ENCODE results near the gene AOAH.

Gene AOAH

GRCh38 chr7:36690514-36691187 lies 33.6 kb downstream of the AOAH start:
- 92% methylated on average over 5 of the region's 6 CpGs for WGBS
- Histone ChIP-seq H3K36me3 (ENCODE audit: insufficient read depth, low read length) (no peaks in the 10 kb centered on the region), H3K9ac (ENCODE audit: low read depth, low read length) (no peak overlapping the region), H3K9me3 (ENCODE audit: insufficient read depth, low read depth, low read length) (no peaks in the 10 kb centered on the region), H3K27me3 (ENCODE audit: insufficient read depth, low read length) (no peaks in the 10 kb centered on the region), H3K4me1 (ENCODE audit: insufficient read depth, low read length) (no peaks in the 10 kb centered on the region), H3K27ac (ENCODE audit: low read depth, low read length) (no peak overlapping the region), H3K4me3 (ENCODE audit: low read length) (no peak overlapping the region)

- H3K9ac ChIP-seq (ENCODE audit: low read depth, low read length): no peak overlapping the region
- 92% methylated on average over 4 of the region's 4 CpGs for WGBS
- no peaks in the 10 kb centered on the region for H3K9me3 ChIP-seq (ENCODE audit: insufficient read depth, low read depth, low read length)
- no peak overlapping the region for H3K4me3 ChIP-seq (ENCODE audit: low read length)
- H3K27me3 ChIP-seq (ENCODE audit: insufficient read depth, low read length): no peaks in the 10 kb centered on the region
- no peaks in the 10 kb centered on the region for H3K36me3 ChIP-seq (ENCODE audit: insufficient read depth, low read length)
- no peaks in the 10 kb centered on the region for H3K4me1 ChIP-seq (ENCODE audit: insufficient read depth, low read length)
- H3K27ac ChIP-seq (ENCODE audit: low read depth, low read length): no peak overlapping the region
Observed at GRCh38 chr7:36690041-36690440, 34.3 kb downstream of the AOAH start.

- no peak overlapping the region for H3K27ac ChIP-seq (ENCODE audit: low read depth, low read length)
- H3K36me3 ChIP-seq (ENCODE audit: insufficient read depth, low read length): no peaks in the 10 kb centered on the region
- no peak overlapping the region for H3K4me3 ChIP-seq (ENCODE audit: low read length)
- no peak overlapping the region for H3K9ac ChIP-seq (ENCODE audit: low read depth, low read length)
- WGBS: 93% methylated on average over 5 of the region's 5 CpGs
- H3K27me3 ChIP-seq (ENCODE audit: insufficient read depth, low read length): no peaks in the 10 kb centered on the region
- H3K4me1 ChIP-seq (ENCODE audit: insufficient read depth, low read length): no peaks in the 10 kb centered on the region
- H3K9me3 ChIP-seq (ENCODE audit: insufficient read depth, low read depth, low read length): no peaks in the 10 kb centered on the region
Observed at GRCh38 chr7:36686499-36686898, 37.8 kb downstream of the AOAH start.

GRCh38 chr7:36684954-36685353 lies 39.3 kb downstream of the AOAH start:
- Histone ChIP-seq H3K27ac (ENCODE audit: low read depth, low read length) (no peak overlapping the region), H3K4me3 (ENCODE audit: low read length) (no peak overlapping the region)
- WGBS: 83% methylated on average over 1 of the region's 3 CpGs

GRCh38 chr7:36683695-36684357 lies 40.5 kb downstream of the AOAH start:
- WGBS: 94% methylated on average over 4 of the region's 4 CpGs
- Histone ChIP-seq H3K27me3 (ENCODE audit: insufficient read depth, low read length) (no peaks in the 10 kb centered on the region), H3K4me3 (ENCODE audit: low read length) (no peak overlapping the region), H3K9ac (ENCODE audit: low read depth, low read length) (no peak overlapping the region), H3K36me3 (ENCODE audit: insufficient read depth, low read length) (no peaks in the 10 kb centered on the region), H3K9me3 (ENCODE audit: insufficient read depth, low read depth, low read length) (no peaks in the 10 kb centered on the region), H3K4me1 (ENCODE audit: insufficient read depth, low read length) (no peaks in the 10 kb centered on the region), H3K27ac (ENCODE audit: low read depth, low read length) (no peak overlapping the region)

More at GRCh38 chr7:36684954-36685353, 39.3 kb downstream of the AOAH start:
- Histone ChIP-seq H3K36me3 (ENCODE audit: insufficient read depth, low read length) (no peaks in the 10 kb centered on the region), H3K4me1 (ENCODE audit: insufficient read depth, low read length) (no peaks in the 10 kb centered on the region), H3K9me3 (ENCODE audit: insufficient read depth, low read depth, low read length) (no peaks in the 10 kb centered on the region), H3K27me3 (ENCODE audit: insufficient read depth, low read length) (no peaks in the 10 kb centered on the region), H3K9ac (ENCODE audit: low read depth, low read length) (no peak overlapping the region)

GRCh38 chr7:36683111-36683510 lies 41.2 kb downstream of the AOAH start:
- Histone ChIP-seq H3K27ac (ENCODE audit: low read depth, low read length) (no peak overlapping the region), H3K27me3 (ENCODE audit: insufficient read depth, low read length) (no peaks in the 10 kb centered on the region), H3K9ac (ENCODE audit: low read depth, low read length) (no peak overlapping the region), H3K4me3 (ENCODE audit: low read length) (no peak overlapping the region), H3K4me1 (ENCODE audit: insufficient read depth, low read length) (no peaks in the 10 kb centered on the region), H3K9me3 (ENCODE audit: insufficient read depth, low read depth, low read length) (no peaks in the 10 kb centered on the region), H3K36me3 (ENCODE audit: insufficient read depth, low read length) (no peaks in the 10 kb centered on the region)
- WGBS: 92% methylated on average over 1 of the region's 1 CpG

- Histone ChIP-seq H3K27ac (ENCODE audit: low read depth, low read length) (no peak overlapping the region), H3K9ac (ENCODE audit: low read depth, low read length) (no peak overlapping the region), H3K9me3 (ENCODE audit: insufficient read depth, low read depth, low read length) (no peaks in the 10 kb centered on the region), H3K4me3 (ENCODE audit: low read length) (no peak overlapping the region), H3K4me1 (ENCODE audit: insufficient read depth, low read length) (no peaks in the 10 kb centered on the region), H3K27me3 (ENCODE audit: insufficient read depth, low read length) (no peaks in the 10 kb centered on the region), H3K36me3 (ENCODE audit: insufficient read depth, low read length) (no peaks in the 10 kb centered on the region)
- 100% methylated on average over 2 of the region's 2 CpGs for WGBS
Observed at GRCh38 chr7:36682102-36682501, 42.2 kb downstream of the AOAH start.

GRCh38 chr7:36677769-36678437 lies 46.4 kb downstream of the AOAH start:
- Histone ChIP-seq H3K4me1 (ENCODE audit: insufficient read depth, low read length) (no peaks in the 10 kb centered on the region), H3K27ac (ENCODE audit: low read depth, low read length) (no peak overlapping the region), H3K36me3 (ENCODE audit: insufficient read depth, low read length) (no peaks in the 10 kb centered on the region), H3K27me3 (ENCODE audit: insufficient read depth, low read length) (no peaks in the 10 kb centered on the region), H3K9ac (ENCODE audit: low read depth, low read length) (no peak overlapping the region), H3K9me3 (ENCODE audit: insufficient read depth, low read depth, low read length) (no peaks in the 10 kb centered on the region), H3K4me3 (ENCODE audit: low read length) (no peak overlapping the region)
- WGBS: 94% methylated on average over 2 of the region's 2 CpGs

- Histone ChIP-seq H3K9ac (ENCODE audit: low read depth, low read length) (no peak overlapping the region), H3K36me3 (ENCODE audit: insufficient read depth, low read length) (no peaks in the 10 kb centered on the region), H3K9me3 (ENCODE audit: insufficient read depth, low read depth, low read length) (no peaks in the 10 kb centered on the region), H3K27ac (ENCODE audit: low read depth, low read length) (no peak overlapping the region), H3K4me1 (ENCODE audit: insufficient read depth, low read length) (peaks cover 6% of the 10 kb centered on the region; the same call in 1 of the 2 replicates), H3K27me3 (ENCODE audit: insufficient read depth, low read length) (no peaks in the 10 kb centered on the region), H3K4me3 (ENCODE audit: low read length) (no peak overlapping the region)
- 95% methylated on average over 4 of the region's 6 CpGs for WGBS
Observed at GRCh38 chr7:36673703-36674102, 50.6 kb downstream of the AOAH start.

GRCh38 chr7:36671432-36671829 lies 52.9 kb downstream of the AOAH start:
- Histone ChIP-seq H3K4me3 (ENCODE audit: low read length) (no peak overlapping the region), H3K9ac (ENCODE audit: low read depth, low read length) (no peak overlapping the region), H3K9me3 (ENCODE audit: insufficient read depth, low read depth, low read length) (no peaks in the 10 kb centered on the region), H3K27me3 (ENCODE audit: insufficient read depth, low read length) (no peaks in the 10 kb centered on the region), H3K36me3 (ENCODE audit: insufficient read depth, low read length) (no peaks in the 10 kb centered on the region), H3K27ac (ENCODE audit: low read depth, low read length) (no peak overlapping the region), H3K4me1 (ENCODE audit: insufficient read depth, low read length) (peaks cover 6% of the 10 kb centered on the region; the same call in 1 of the 2 replicates)
- 92% methylated on average over 6 of the region's 6 CpGs for WGBS

- Histone ChIP-seq H3K36me3 (ENCODE audit: insufficient read depth, low read length) (no peaks in the 10 kb centered on the region), H3K9me3 (ENCODE audit: insufficient read depth, low read depth, low read length) (no peaks in the 10 kb centered on the region), H3K4me3 (ENCODE audit: low read length) (no peak overlapping the region), H3K9ac (ENCODE audit: low read depth, low read length) (no peak overlapping the region), H3K27ac (ENCODE audit: low read depth, low read length) (no peak overlapping the region), H3K27me3 (ENCODE audit: insufficient read depth, low read length) (no peaks in the 10 kb centered on the region), H3K4me1 (ENCODE audit: insufficient read depth, low read length) (peaks cover 6% of the 10 kb centered on the region; the same call in 1 of the 2 replicates)
- WGBS: 89% methylated on average over 17 of the region's 17 CpGs
Observed at GRCh38 chr7:36670585-36671431, 53.5 kb downstream of the AOAH start.

Data from HUES64 (cell line).